IMR-90 (cell line): ENCODE results near the gene HLA-DPA1. TPM values are rescaled to one million over a fixed set of nuclear protein-coding genes. Genes with fewer than 3 reads are reported as not detected.

ENCODE experiments used
- ATAC-seq: fragments of 200-7000 bp; cut with Tn5 transposase; 2 replicates; pipeline ENCODE4 v1.9.1; 2020; ENCODE audit warnings: low read depth, mild to moderate bottlenecking, moderate library complexity
- BruUV-seq: library from RNA; stranded (reverse); fragments of 400-500 nt; replicated peaks from 2 replicates; lab custom pipeline; 2021; lab: Mats Ljungman, UMichigan
- CTCF ChIA-PET: fragments of 300-600 bp; formaldehyde crosslinking; extraction: SDS; loops from one replicate; lab custom pipeline; 2021; ENCODE audit warnings: antibody characterized with exemption; lab: Yijun Ruan, JAX
- POLR2A ChIA-PET: fragments of 300-600 bp; sonication (Branson Sonifier 250); formaldehyde crosslinking; loops from one replicate; lab custom pipeline; 2022; ENCODE audit warnings: antibody characterized with exemption; ENCODE audit not compliant: unreplicated experiment; lab: Charles Lee
- DNase-seq: peaks from one replicate; pipeline ENCODE4 v3.0.0; 2013
- H2AFZ ChIP-seq: replicated peaks from 2 replicates; pipeline ENCODE3; 2013; ENCODE audit warnings: low read length, mild to moderate bottlenecking; ENCODE audit not compliant: poor library complexity
- H2AK5ac ChIP-seq: 2 replicates; pipeline ENCODE4 v1.6.1; 2013; ENCODE audit warnings: low read depth, low read length, inconsistent platforms
- H2AK9ac ChIP-seq: replicated peaks from 2 replicates; pipeline ENCODE3; 2013; ENCODE audit warnings: mild to moderate bottlenecking, low read depth, low read length, moderate library complexity; ENCODE audit not compliant: poor library complexity
- H2BK120ac ChIP-seq: 2 replicates; pipeline ENCODE4 v1.6.1; 2013; ENCODE audit warnings: low read depth, low read length, inconsistent platforms
- H2BK15ac ChIP-seq: 3 replicates; pipeline ENCODE4 v1.6.1; 2013; ENCODE audit warnings: low read depth, low read length, inconsistent platforms
- H2BK20ac ChIP-seq: 2 replicates; pipeline ENCODE4 v1.6.1; 2013; ENCODE audit warnings: low read depth, mild to moderate bottlenecking, inconsistent platforms, low read length, moderate library complexity
- H2BK5ac ChIP-seq: 2 replicates; pipeline ENCODE4 v1.6.1; 2013; ENCODE audit warnings: mild to moderate bottlenecking, low read depth, low read length, inconsistent platforms; ENCODE audit not compliant: poor library complexity, severe bottlenecking
- H3K14ac ChIP-seq: replicated peaks from 2 replicates; pipeline ENCODE4 v1.6.1; 2013; ENCODE audit warnings: low read depth, low read length, inconsistent platforms
- H3K18ac ChIP-seq: 2 replicates; pipeline ENCODE4 v1.6.1; 2013; ENCODE audit warnings: low read depth, low read length, control low read depth
- H3K23ac ChIP-seq: 2 replicates; pipeline ENCODE4 v1.6.1; 2013; ENCODE audit warnings: low read depth, low read length, inconsistent platforms
- H3K27ac ChIP-seq: 2 replicates; pipeline ENCODE4 v1.5.1; 2013; ENCODE audit warnings: mild to moderate bottlenecking, control low read depth, low read length; ENCODE audit not compliant: insufficient read depth
- H3K27me3 ChIP-seq: 2 replicates; pipeline ENCODE4 v1.6.1; 2013; ENCODE audit warnings: low read length; ENCODE audit not compliant: control insufficient read depth, insufficient read depth
- H3K36me3 ChIP-seq: 2 replicates; pipeline ENCODE4 v1.6.1; 2013; ENCODE audit warnings: low read length, mixed read lengths; ENCODE audit not compliant: control insufficient read depth, insufficient read depth
- H3K4ac ChIP-seq: 2 replicates; pipeline ENCODE4 v1.6.1; 2013; ENCODE audit warnings: low read depth, low read length, inconsistent platforms
- H3K4me1 ChIP-seq: 2 replicates; pipeline ENCODE4 v1.6.1; 2013; ENCODE audit warnings: low read length, mixed read lengths; ENCODE audit not compliant: control insufficient read depth, insufficient read depth
- H3K4me2 ChIP-seq: 2 replicates; pipeline ENCODE4 v1.6.1; 2013; ENCODE audit warnings: low read depth, mild to moderate bottlenecking, control low read depth, low read length, moderate library complexity
- H3K4me3 ChIP-seq: 2 replicates; pipeline ENCODE4 v1.5.1; 2013; ENCODE audit warnings: low read depth, mild to moderate bottlenecking, control low read depth, low read length, moderate library complexity; ENCODE audit not compliant: insufficient read depth
- H3K56ac ChIP-seq: 2 replicates; pipeline ENCODE4 v1.6.1; 2013; ENCODE audit warnings: low read length, inconsistent platforms; ENCODE audit not compliant: insufficient read depth; ENCODE audit errors: extremely low read depth
- H3K79me1 ChIP-seq, 2 experiments: 2 replicates each; pipeline ENCODE4 v1.6.1; 2013; ENCODE audit warnings: low read length in 2 of 2, inconsistent platforms in 1 of 2, low read depth in 1 of 2
- H3K9ac ChIP-seq: 2 replicates; pipeline ENCODE4 v1.6.1; 2013; ENCODE audit warnings: low read depth, low read length, control low read depth
- H3K9me1 ChIP-seq: 2 replicates; pipeline ENCODE4 v1.6.1; 2013; ENCODE audit warnings: low read length, inconsistent platforms; ENCODE audit not compliant: insufficient read depth
- H3K9me3 ChIP-seq: 2 replicates; pipeline ENCODE4 v1.6.1; 2013; ENCODE audit warnings: low read length; ENCODE audit not compliant: control insufficient read depth, insufficient read depth
- H4K20me1 ChIP-seq: 2 replicates; pipeline ENCODE4 v1.6.1; 2013; ENCODE audit warnings: low read length, inconsistent platforms; ENCODE audit not compliant: insufficient read depth
- H4K5ac ChIP-seq: 2 replicates; pipeline ENCODE4 v1.6.1; 2013; ENCODE audit warnings: mild to moderate bottlenecking, low read depth, low read length, control low read depth
- H4K8ac ChIP-seq, 2 experiments: 2 replicates each; pipeline ENCODE4 v1.6.1; 2013; ENCODE audit warnings: low read depth in 2 of 2, low read length in 2 of 2, control low read depth in 1 of 2, inconsistent platforms in 1 of 2
- H4K91ac ChIP-seq: 2 replicates; pipeline ENCODE4 v1.6.1; 2013; ENCODE audit warnings: low read depth, low read length, inconsistent platforms; ENCODE audit not compliant: insufficient read depth
- BHLHE40 ChIP-seq: fragments of 150-350 bp; IDR thresholded peaks from 2 replicates; pipeline ENCODE4 v1.6.1; 2016; ENCODE audit warnings: mild to moderate bottlenecking, low read depth, low read length
- CEBPB ChIP-seq: IDR thresholded peaks from 2 replicates; pipeline ENCODE4 v1.6.1; 2012; ENCODE audit warnings: low read depth, low read length, improper control_type of control experiment
- CHD1 ChIP-seq: IDR thresholded peaks from 2 replicates; pipeline ENCODE4 v1.6.1; 2012; ENCODE audit warnings: low read depth, low read length, improper control_type of control experiment
- CTCF ChIP-seq: conservative IDR thresholded peaks from 2 replicates; pipeline ENCODE4 v1.5.1; 2012; ENCODE audit warnings: mild to moderate bottlenecking, low read depth, low read length, improper control_type of control experiment
- ELK1 ChIP-seq: fragments of 150-350 bp; IDR thresholded peaks from 2 replicates; pipeline ENCODE4 v1.6.1; 2016; ENCODE audit warnings: low read depth, mild to moderate bottlenecking, low read length, moderate library complexity, borderline replicate concordance
- FOS ChIP-seq: fragments of 150-350 bp; IDR thresholded peaks from 2 replicates; pipeline ENCODE4 v1.6.1; 2016; ENCODE audit warnings: low read depth, low read length
- MAFK ChIP-seq: IDR thresholded peaks from 2 replicates; pipeline ENCODE4 v1.6.1; 2012; ENCODE audit warnings: low read depth, low read length, improper control_type of control experiment
- MAZ ChIP-seq: IDR thresholded peaks from 2 replicates; pipeline ENCODE4 v1.6.1; 2012; ENCODE audit warnings: low read depth, mild to moderate bottlenecking, low read length, improper control_type of control experiment, moderate library complexity, borderline replicate concordance
- MXI1 ChIP-seq: IDR thresholded peaks from 2 replicates; pipeline ENCODE4 v1.6.1; 2012; ENCODE audit warnings: low read depth, mild to moderate bottlenecking, low read length, moderate library complexity, borderline replicate concordance
- NFE2L2 ChIP-seq: fragments of 150-350 bp; IDR thresholded peaks from 2 replicates; pipeline ENCODE4 v1.6.1; 2016; ENCODE audit warnings: low read depth, mild to moderate bottlenecking, low read length
- POLR2A ChIP-seq: IDR thresholded peaks from 2 replicates; pipeline ENCODE4 v1.6.1; 2012; ENCODE audit warnings: mild to moderate bottlenecking, low read depth, low read length
- RAD21 ChIP-seq: IDR thresholded peaks from 2 replicates; pipeline ENCODE4 v1.6.1; 2012; ENCODE audit warnings: low read length, improper control_type of control experiment
- RCOR1 ChIP-seq: IDR thresholded peaks from 2 replicates; pipeline ENCODE4 v1.6.1; 2012; ENCODE audit warnings: mild to moderate bottlenecking, low read length, improper control_type of control experiment; ENCODE audit not compliant: insufficient replicate concordance
- RFX5 ChIP-seq: IDR thresholded peaks from 2 replicates; pipeline ENCODE4 v1.8.0; 2012; ENCODE audit warnings: low read depth, mild to moderate bottlenecking, low read length, moderate library complexity
- SMC3 ChIP-seq: fragments of 150-350 bp; IDR thresholded peaks from 2 replicates; pipeline ENCODE4 v1.6.1; 2016; ENCODE audit warnings: low read depth, mild to moderate bottlenecking, antibody characterized with exemption, low read length, moderate library complexity
- USF2 ChIP-seq: fragments of 150-350 bp; IDR thresholded peaks from 2 replicates; pipeline ENCODE4 v1.6.1; 2017; ENCODE audit warnings: mild to moderate bottlenecking, antibody characterized with exemption, low read length, low read depth
- WGBS, 2 experiments: methylation state at CpG; one replicate each; pipeline versions ENCODE4 v1.1.5 to v1.1.7; 2013; ENCODE audit warnings: missing lambda C conversion rate in 2 of 2; ENCODE audit not compliant: insufficient read length in 1 of 2; ENCODE audit errors: extremely low coverage in 2 of 2; 5-methylcytosine and 5-hydroxymethylcytosine counted together
- dilution Hi-C: fragments of 300-500 bp; cut with HindIII; formaldehyde crosslinking; loops from one replicate; pipeline ENCODE4 v1.14.3; 2018; ENCODE audit warnings: low sequenced_read_pairs; ENCODE audit not compliant: unreplicated experiment
- in situ Hi-C: fragments of 300-500 bp; cut with MboI; formaldehyde crosslinking; loops from 3 replicates; pipeline ENCODE4 v1.14.3; 2019; ENCODE audit warnings: low sequenced_read_pairs, inconsistent platforms, mixed read lengths
- intact Hi-C: fragments of 100-400 bp; cut with micrococcal nuclease; formaldehyde crosslinking; loops from 2 replicates; pipeline ENCODE4 v1.10.0; 2022
- polyA plus RNA-seq, 3 experiments: library from polyadenylated mRNA; depleted of rRNA; stranded (reverse); fragments of >200 nt; gene quantifications; 2 replicates each; pipeline ENCODE4 v1.2.3, GENCODE V29; 2012; ENCODE audit warnings: low replicate concordance in 1 of 3
- total RNA-seq: library from RNA; depleted of rRNA; stranded (reverse); fragments of >200 nt; gene quantifications from 2 replicates; pipeline ENCODE4 v1.2.3, GENCODE V29; 2012

Gene HLA-DPA1
- total and polyA plus RNA-seq, 2 of the 4 experiments (the other 2 are of a cell fraction), result not detected

- CTCF ChIA-PET, result no interaction called here
- ATAC-seq, result no peak
- no peaks in the 10 kb centered on the region for H3K79me1 ChIP-seq
Observed at GRCh38 chr6:33078442-33078841, 5.0 kb upstream of the HLA-DPA1 start.

More at GRCh38 chr6:33078442-33078841, 5.0 kb upstream of the HLA-DPA1 start:
- Histone ChIP-seq H3K9me3 (no peaks in the 10 kb centered on the region), H3K4me1 (no peaks in the 10 kb centered on the region; the same call in 1 of the 2 replicates), H3K18ac (no peak overlapping the region), H4K8ac (no peak overlapping the region), H4K20me1 (no peaks in the 10 kb centered on the region), H3K4me3 (no peak overlapping the region), H2BK120ac (no peak overlapping the region), H3K4me2 (no peak overlapping the region), H3K56ac (no peak overlapping the region), H3K9ac (no peak overlapping the region), H3K27ac (no peak overlapping the region), H3K27me3 (peaks cover 17% of the 10 kb centered on the region), H2AK9ac (no peak overlapping the region), H2BK20ac (no peak overlapping the region), H3K4ac (no peak overlapping the region), H3K9me1 (no peaks in the 10 kb centered on the region; the same call in 1 of the 2 replicates), H4K5ac (no peak overlapping the region), H2AFZ (no peak overlapping the region), H2BK5ac (no peak overlapping the region), H4K91ac (no peak overlapping the region), H2BK15ac (no peak overlapping the region), H3K36me3 (no peaks in the 10 kb centered on the region), H3K14ac (no peak overlapping the region), H2AK5ac (no peak overlapping the region), H3K23ac (no peak overlapping the region)
- no TSS peak for BruUV-seq
- dilution Hi-C loops, result no loop called here
- no peak for DNase-seq
- in situ Hi-C loops, result no loop called here
- intact Hi-C loops, result no loop called here
- POLR2A ChIA-PET, result no interaction called here
- WGBS, 2 experiments, result no CpG with 5 or more reads among the region's 3 CpGs
- TF ChIP-seq RAD21, result no peak
- TF ChIP-seq CHD1, result no peak
- TF ChIP-seq CEBPB, result no peak
- no peak for TF ChIP-seq SMC3
- no peak for TF ChIP-seq ELK1
- no peak for TF ChIP-seq NFE2L2
- TF ChIP-seq RCOR1, result no peak
- no peak for TF ChIP-seq POLR2A
- TF ChIP-seq MAZ, result no peak
- TF ChIP-seq BHLHE40, result no peak
- TF ChIP-seq CTCF, result no peak
- TF ChIP-seq RFX5, result no peak
- no peak for TF ChIP-seq USF2
- TF ChIP-seq FOS, result no peak
- no peak for TF ChIP-seq MAFK
- no peak for TF ChIP-seq MXI1
